Measurements from ENCODE around the gene LMBRD1.
"Not testable (repeated sequence)": the region's sequence is repeated elsewhere in the genome, so short reads cannot be mapped to it uniquely, and the experiment has no call there.

Gene LMBRD1

DNA sequence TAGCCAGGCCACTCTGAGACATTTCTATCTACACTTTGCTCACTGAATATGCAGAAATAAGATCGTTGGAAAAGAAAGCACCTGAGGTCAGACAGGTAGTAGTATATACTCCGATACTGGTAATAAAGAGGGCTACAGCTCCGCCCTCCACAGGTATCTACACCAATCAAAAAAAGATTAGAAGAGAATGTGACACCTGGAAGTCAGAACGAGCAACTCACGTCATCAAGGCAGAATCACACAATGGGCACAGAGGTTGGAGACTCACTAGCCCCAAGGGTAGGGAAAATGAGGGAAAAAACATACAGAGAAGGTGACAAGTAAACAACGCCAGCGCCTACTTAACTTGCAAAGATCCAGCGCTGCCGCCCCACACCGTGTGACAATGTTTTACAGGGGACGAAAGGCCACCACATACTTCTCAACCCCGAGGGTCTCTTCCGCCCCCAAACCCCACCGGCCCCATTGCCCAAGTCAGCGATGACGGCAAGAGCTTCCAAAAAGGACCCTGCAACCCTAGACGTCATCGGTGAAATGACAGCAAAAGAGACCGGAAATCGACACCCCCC is 653 bp downstream of the LMBRD1 start:
- no peak for DNase-seq

DNA sequence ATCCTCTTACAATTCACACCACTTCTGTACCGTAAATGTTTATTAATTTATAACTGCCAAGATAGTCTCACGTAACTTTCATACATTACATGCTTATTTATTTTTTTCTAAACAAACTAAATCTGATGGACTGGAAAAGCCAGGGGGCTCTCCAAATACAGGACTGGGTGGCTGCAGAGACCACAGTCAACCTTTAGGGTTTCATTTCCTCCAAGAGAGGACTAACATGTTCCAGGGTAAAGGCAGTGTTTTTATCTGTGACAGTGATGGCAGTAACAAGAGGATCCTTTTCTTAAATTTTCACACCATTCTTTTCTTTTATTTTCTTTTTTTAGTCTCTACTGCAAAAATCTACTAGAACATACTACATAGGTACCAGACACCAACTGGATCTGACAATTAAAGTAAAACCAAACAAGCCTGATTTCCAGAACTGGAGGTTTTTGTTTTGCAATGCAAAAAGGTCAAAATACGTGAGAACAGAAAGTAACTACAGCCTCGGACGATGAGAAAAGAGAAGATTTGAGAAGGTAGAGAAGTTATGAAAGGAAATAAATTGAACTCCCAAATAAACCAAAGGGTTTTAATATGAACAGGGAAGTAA is 1.2 kb downstream of the LMBRD1 start:
- DNase-seq: no peak

DNA sequence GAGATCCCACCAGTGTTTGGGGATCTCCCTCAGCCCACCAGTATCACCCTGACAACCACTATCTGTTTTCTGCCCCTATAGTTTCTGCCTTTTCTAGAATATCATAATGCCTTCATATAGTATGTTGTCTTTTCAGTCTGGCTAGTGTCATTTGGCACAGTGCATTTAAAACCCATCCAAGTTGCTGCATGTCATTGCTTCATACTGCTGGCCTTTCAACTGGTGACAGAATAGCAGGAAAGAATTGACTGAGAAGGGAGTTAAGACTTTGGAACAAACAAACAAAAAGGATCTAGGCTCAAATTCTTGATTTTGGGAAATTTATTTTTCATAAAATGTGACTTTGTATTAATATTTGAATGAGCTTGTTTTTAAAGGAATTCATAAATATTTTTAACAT is 4.5 kb downstream of the LMBRD1 start:
- no peak for DNase-seq

DNA sequence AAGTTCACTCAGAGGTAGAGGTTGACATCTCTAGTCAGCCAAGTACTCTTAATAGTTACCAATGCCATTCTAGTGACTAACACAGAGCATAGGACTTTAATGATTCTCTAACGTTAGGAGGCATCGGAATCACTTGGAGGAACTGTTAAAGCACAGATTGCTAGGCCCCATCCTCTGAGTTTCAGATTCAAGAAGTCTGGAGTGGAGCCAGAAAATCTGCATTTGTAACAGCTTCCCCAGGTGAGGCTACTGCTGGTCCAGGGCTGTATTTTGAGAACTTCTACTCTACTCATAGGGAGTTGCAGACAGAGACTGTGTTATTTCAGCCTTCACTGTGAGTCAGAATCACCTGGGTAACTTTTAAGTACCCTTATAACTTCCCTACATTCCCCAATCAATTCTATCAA is 5.7 kb downstream of the LMBRD1 start:
- DNase-seq: no peak

DNA sequence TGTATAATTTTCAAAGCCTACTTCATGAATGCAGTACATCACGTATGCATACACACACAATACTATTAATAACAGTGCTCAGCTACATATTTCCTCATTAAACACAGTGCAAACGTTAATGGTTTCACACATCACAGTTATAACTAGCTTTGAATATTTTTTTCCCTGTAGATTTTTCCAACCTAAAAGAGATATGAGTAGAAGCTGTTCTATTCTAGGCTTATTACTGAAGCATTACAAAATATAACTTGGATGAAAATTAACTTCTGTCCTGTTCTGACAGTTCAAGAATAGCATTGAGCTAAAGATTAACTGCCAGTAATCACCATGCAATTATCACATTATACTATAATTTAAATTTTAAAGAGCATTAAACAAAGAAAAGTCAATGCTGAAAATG is 6.2 kb downstream of the LMBRD1 start:
- no peak for DNase-seq

DNA sequence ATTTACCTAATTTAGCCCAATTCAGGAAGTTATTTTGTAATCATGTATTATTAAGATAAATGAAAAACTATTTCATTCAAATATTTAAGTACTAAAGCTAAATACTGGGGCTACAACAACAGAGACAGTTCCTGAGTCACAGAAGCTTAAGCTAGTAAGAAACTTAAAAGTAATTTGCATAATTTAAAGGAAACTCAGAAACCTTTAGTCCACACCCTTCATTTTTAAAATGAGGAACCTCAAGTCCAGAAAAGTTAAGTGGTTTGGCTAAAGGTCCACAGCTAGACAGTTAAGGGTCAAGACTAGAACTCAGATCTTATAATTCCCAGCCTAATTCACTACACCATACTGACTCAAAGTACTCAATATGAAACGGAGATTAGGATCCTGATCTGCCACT is 7.2 kb downstream of the LMBRD1 start:
- no peak for DNase-seq

DNA sequence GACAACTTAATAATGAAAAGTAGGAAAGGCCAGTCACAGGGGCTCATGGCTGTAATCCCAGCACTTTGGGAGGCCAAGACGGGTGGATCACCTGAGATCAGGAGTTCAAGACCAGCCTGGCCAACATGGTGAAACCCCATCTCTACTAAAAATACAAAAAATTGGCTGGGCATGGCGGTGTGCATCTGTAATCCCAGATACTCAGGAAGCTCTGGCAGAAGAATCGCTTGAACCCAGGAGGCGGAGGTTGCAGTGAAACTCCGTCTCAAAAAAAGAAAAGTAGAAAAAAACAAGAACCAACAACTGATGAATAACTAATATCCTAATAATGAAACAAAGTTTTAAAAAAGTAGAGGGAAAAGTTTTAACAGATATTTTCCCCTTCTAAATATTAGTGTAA is 9.4 kb downstream of the LMBRD1 start:
- not testable (repeated sequence) for DNase-seq

DNA sequence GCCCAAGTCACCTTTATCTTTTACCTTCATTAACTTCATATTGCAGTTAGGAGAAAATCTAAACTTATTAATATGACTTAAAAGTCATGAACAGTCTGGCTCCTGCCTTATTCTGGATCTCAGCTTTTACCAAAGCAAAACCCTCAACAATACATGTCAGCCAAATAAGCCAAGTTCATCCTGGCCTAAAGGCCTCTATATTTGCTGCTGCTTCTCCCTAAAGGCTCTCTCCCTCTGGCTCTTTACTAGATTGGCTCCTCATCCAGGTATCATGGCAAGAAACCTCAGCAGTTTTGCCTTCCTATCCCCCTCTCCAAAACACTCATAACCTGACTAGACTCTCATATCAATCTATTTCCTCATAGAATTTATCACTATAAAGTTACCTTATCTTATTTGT is 11.1 kb downstream of the LMBRD1 start:
- DNase-seq: no peak

DNA sequence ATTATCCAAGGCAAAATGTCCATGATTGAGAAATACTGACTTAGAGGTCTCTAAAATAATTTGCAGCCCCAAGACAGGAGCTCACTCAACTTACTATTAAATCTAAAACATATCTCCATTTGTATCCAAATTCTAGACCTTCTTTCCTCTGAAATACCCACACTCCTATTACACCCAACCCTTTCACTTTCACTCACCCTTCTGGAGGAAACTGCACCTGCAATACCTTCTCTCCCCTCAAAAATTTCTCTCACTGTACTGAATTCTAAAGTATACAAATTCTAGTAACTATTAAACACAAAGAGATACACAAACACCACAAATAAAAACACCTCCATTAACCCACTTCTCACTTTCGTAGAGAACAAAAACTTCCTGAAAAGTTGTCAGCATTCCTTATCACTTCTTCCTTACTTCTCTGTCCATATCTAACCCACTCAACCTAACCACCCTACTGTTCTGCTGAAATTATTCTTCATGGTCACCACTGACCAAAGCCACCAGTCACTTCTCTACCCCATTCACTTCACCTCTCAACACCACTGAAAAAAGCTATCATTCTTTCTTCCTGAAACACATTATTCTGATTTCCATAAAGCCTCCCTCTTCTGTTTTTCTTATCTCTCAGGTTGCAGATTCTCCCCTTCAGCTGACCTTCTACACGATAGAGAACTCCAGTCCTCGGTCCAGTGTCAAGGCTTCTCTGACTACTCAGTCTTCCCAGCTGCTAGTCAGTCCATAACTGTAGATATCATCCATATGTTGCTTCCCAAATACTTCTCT is 12.0 kb downstream of the LMBRD1 start:
- DNase-seq: no peak

DNA sequence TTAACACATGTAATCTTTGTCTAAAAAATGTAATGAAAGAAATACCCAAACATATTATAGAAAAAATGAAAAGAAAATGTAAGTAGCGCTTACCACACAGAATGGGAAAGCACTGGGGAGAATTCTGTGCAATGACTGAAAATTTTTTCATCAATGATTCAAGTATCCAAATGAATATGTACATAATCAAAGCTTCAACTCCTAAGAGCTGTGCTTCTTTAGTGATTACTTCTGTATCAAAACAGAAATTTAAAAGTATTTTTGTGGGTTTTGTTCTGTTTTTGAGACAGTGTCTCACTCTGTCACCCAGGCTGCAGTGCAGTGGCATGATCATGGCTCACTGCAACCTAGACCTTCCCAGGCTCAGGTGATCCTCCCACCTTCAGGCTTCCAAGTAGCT is 13.7 kb downstream of the LMBRD1 start:
- DNase-seq: no peak

DNA sequence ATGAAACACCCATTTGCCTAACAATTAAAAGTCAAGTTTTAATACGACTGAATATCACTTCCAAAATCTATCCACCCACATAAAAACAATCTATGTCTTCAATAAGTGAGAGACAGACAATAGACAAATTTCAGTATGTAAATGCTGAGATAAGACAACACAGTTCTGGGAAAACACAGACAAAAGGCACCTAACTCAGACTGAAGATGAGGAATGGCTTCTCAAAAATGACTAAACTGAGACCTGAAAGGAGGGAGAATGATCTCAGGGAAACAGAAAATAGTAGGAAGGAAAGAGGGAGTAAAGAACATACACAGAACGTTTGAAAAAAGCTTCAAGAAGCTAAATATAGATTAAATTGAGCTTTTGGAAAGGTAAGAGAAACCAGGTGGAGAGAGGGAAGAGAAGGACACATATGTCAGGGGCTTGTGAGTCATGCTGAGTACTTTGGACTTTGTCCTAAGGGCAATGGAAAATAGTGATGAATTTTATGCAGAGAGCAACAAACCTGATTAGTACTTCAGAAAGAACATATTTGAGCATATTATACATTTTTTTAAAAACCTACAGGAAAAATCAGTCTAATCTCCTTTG is 16.1 kb downstream of the LMBRD1 start:
- no peak for DNase-seq

DNA sequence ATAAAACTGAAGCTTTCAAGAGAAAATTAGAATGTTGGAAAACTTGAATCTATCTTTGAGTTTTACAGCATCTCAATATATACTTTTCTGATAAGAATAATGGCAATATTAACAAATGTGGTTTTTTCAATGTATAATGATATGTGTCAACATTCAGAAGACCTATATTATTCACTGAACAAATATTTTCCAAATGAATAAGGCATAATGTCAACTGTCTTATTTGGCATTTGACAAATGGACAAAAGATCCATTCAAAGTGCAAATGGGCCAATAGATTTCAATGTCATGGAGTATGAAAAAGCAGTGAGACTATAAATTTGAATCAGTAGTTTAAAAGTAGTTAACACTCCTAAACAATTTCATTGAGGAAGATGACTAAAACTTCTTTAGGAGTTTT is 20.9 kb downstream of the LMBRD1 start:
- no peak for DNase-seq

DNA sequence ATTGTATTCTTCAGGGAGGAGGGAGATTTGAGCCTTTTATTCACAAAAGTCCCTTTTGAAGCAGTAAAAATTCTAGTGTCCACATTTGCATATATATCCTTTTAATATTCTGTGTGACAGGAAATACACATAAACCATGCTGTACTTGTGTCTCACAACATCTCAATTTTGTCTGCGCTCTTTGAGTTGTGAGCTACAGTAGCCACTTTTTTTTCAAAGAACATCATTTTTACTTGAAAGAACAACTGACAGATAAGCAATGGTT is 21.3 kb downstream of the LMBRD1 start:
- DNase-seq: no peak

DNA sequence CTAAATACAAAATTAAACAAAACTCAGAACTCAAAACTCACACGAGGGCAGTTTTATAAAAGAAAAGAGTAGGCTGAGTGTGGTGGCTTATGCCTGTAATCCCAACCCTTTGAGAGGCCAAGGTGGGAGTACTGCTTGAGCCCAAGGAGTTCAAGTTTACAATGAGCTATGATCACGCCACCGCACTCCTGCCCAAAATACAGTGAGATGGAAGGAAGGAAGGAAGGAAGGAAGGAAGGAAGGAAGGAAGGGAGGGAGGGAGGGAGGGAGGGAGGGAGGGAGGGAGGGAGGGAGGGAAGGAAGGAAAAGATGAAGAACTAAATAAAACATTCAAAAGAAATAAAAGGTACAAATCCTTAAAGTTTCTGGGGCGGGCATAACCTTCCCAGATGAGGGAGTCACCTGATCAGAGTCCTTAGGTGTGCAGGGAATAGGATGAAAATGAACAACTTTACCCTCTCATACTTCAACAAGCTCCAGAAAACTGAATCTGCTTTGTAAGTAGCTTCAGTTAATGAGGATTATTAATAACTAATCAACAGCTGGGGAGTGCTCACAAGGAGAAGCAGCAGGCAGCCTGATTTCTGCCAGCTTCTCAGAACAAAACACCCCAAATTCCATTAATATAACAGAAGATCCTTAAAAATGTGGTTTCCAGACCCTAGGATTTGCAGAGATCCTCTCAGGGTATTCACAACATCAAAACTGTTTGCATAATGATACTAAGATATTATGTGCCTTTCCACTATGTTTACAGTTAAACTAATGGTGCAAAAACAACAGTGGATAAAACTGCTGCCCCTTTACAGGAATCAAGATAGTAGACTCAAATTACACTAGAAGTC is 21.8 kb downstream of the LMBRD1 start:
- no peak for DNase-seq

DNA sequence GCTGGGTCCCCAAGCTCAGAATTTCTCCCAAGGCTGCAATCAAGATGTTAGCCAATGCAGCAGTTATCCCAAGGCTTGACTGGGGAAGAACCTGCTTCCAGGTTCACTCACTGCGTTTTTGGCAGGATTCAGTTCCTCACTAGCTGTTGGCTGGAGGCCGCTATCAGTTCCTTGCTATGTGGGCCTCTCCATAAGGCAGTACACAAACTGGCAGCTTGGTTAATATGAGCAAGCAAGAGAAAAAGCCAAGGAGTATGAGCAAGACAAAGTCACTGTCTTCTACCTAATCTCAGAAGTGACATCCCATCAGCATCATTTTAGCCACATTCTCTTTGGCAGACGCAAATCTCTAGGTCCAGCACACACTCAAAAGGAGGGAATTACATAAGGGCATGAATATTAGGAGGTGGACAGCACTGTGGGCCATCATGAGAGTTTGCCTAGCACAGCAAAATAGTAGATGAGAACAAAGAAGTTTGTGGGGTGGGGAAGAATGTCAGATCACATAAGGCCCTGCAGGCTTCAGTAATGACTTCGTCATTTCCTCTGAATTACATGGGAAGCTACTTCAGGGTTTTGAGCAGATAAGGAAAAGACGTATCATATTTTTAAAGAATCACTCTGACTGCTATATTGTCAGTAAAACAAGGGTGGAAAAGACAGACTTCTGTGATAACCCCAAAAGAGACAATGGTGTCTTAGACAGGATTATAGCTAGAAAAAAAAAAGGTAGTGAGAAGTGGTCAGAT is 25.5 kb downstream of the LMBRD1 start:
- DNase-seq: no peak

DNA sequence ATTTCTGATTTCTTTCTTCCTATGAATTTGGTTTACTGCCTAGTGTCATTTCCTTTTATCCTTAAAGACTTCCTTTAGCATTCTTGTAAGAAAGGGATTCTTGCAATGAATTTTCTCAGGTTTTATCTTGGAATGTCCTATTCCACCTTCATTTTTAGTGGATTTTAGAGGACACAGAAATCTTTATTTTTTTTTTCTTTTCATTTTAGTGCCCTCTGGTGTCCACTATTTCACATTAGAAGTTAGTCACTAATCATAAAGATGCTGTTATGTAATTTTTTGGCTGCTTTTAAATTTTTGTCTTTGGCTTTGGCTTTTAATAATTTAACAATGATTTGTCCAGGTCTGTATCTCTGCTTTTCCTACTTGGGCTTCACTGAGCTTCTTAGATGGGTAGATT is 28.1 kb downstream of the LMBRD1 start:
- no peak for DNase-seq

DNA sequence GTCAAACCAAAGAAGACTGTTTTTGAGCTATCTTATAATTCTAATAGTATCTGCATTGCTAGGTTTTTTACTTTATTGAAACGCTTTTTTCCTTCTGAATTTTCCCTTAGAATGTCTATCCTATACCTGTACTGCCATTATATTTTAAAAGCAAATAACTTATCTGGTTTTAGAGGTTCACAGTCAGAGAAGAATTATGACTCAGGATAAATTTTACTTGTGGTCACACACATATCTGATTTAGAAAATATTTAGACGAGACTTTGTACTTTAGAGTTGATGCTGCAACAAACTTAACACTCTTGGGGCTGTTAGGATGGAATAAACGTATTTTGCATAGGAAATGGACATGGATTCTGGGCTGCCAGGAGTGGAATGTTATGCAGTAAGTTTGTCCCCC is 33.0 kb downstream of the LMBRD1 start:
- DNase-seq: no peak

DNA sequence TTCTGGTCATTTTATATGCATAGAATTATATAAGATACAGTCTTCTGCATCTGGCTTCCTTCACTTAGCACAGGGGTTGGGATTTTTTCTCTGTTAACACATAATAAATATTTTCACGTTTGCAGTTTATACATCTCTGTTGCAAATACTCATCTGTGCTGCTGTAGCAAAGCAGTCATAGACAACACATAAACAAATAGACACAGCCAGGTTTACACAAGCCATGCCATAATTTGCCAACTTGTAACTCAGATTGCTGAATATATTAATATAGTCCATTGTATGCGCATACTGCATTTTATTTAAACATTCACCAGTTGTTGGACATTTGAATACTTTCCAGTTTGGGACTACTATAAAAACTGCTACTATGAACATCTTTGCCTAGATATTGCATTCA is 35.0 kb downstream of the LMBRD1 start:
- DNase-seq: no peak

DNA sequence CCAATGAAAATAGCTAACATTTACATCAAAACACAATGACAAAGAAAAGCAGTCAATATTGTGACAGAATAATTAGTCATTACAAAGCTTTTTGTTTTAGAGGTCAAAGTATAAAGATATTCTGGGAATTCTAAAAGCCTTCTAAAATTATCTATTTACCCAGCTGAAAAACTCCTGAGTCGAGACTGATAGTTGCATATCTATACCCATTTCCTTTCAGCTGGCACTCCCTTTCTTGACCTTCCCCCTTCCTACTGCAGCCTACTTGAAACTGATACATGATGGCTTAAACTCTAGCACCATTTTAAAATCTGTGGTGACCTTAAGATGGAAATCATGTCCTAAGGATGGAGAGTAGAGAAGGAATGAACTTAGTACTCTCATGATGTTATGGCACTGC is 38.6 kb downstream of the LMBRD1 start:
- no peak for DNase-seq

DNA sequence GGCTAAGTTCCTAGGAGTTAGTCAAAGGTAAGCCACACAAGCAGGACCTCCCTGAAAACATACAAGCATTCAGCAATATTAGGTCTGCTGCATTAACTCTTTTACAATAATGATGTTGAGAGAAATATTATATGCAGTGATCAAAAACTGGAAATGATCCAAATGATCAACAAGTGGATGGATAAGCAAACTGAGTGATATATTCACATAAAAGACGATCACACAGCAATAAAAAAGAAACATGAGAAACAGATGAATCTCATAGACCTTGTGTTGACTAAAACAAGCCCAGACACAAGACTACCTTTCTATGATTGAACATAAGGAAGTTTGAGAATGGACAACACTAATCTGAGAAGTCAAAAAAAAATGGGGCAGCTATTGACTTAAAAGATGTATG is 39.9 kb downstream of the LMBRD1 start:
- DNase-seq: no peak

DNA sequence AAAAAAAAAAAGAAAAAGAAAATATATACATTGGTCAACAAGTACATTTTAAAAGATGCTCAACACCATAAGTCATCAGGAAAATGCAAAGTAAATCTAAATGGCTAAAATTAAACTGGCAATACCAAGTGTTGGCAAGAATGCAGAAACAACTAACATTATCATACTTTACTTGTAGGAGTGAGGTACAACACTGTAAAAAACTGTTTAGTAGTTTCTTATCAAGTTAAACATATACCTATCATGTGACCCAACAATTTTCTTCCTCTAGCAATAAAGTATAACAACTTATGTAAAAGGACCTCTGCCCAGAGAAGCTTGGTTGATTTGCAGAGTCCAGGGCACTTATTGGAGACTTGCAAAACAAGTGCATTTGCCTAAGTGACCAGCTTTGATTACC is 40.4 kb downstream of the LMBRD1 start:
- no peak for DNase-seq

DNA sequence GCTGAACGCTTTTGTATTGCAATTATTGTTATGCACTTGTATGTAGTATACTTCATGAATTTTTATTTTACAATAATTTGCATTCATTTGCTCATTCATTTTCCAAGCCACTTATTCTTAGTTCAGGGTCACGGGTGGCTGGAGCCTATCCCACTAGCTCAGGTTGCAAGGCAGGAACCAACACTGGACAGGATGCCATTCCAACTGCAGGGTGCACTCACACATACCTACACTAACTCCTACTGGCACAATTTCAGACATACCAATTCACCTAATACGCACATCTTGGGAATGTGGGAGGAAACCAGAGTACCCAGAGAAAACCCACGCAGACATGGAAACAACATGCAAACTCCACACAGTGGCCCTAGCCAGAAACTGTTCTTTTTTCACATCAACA is 61.8 kb downstream of the LMBRD1 start:
- no peak for DNase-seq

DNA sequence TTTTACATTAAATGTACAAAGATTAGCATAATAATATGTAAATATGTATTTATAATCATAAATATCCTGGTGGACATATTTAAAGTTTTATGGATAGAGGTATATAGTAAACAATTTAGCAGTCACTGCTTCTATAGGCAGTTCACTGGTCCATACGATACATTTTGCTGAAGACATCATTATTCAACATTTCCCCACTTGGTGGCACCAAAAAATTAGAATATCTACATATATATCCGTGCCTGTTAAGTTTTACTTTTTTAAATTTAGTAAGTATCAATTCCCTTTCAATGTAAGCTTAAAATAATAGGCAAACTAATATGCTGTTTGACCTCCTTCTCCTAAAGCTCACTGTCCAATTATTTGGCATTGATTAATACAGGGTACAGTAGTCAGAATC is 64.2 kb downstream of the LMBRD1 start:
- no peak for DNase-seq
